HAP-1 (cell line): ENCODE measurements around the gene METTL9.
"Not testable (repeated sequence)": the region's sequence is repeated elsewhere in the genome, so short reads cannot be mapped to it uniquely, and the experiment has no call there.

ENCODE experiments used
- DNase-seq, 2 experiments: peaks; one replicate each; pipeline ENCODE4 v3.0.0-alpha.2; 2016 to 2020; ENCODE audit warnings: low spot score in 2 of 2
- H3K27me3 ChIP-seq: fragments of 250-450 bp; sonication (Bioruptor Pico); 2 replicates; pipeline ENCODE4 v1.5.1; 2020; ENCODE audit warnings: low read depth, mild to moderate bottlenecking, moderate library complexity
- H3K36me3 ChIP-seq: fragments of 250-450 bp; sonication (Bioruptor Pico); replicated peaks from 2 replicates; pipeline ENCODE4 v1.5.1; 2020; ENCODE audit warnings: mild to moderate bottlenecking
- H3K4me1 ChIP-seq: fragments of 250-450 bp; sonication (Bioruptor Pico); 2 replicates; pipeline ENCODE4 v1.5.1; 2020; ENCODE audit warnings: mild to moderate bottlenecking
- H3K4me3 ChIP-seq: fragments of 250-450 bp; sonication (Bioruptor Pico); 2 replicates; pipeline ENCODE4 v1.5.1; 2020; ENCODE audit warnings: mild to moderate bottlenecking, moderate library complexity
- H3K9me3 ChIP-seq: fragments of 250-450 bp; sonication (Bioruptor Pico); 2 replicates; pipeline ENCODE4 v1.5.1; 2020; ENCODE audit warnings: mild to moderate bottlenecking, moderate library complexity
- in situ Hi-C: fragments of 300-500 bp; cut with MboI; formaldehyde crosslinking; loops from 3 replicates; pipeline ENCODE4 v1.14.3; 2020; ENCODE audit warnings: low sequenced_read_pairs, inconsistent platforms, mixed read lengths

METTL9 gene

DNA sequence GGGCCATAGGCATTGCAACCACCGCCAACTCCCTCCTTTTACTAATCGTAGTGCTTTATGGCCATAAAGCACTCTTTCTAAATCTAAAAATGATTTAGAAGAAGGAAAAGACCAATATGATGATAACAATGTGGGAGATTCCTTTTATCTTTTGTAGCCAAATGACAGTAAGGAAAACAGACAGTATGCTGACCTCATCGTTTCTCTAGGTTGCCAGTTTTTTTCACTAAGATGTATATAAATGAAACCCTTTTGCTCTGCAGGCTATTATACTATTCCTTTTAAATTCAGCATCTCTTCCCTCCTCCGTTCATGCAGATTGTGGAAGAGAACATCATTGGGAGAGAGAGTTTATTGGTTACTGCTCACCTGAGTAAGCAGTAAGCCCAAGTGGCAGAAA is 89.7 kb downstream of the METTL9 start:
- in situ Hi-C loops: no loop called here
- H3K27me3 ChIP-seq: no peaks in the 10 kb centered on the region
- H3K4me1 ChIP-seq: no peaks in the 10 kb centered on the region

DNA sequence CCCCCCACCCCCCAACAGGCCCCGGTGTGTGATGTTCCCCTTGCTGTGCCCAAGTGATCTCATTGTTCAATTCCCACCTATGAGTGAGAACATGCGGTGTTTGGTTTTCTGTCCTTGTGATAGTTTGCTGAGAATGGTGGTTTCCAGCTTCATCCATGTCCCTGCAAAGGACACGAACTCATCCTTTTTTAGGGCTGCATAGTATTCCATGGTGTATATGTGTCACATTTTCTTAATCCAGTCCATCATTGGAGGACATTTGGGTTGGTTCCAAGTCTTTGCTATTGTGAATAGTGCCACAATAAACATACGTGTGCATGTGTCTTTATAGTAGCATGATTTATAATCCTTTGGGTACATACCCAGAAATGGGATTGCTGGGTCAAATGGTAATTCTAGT is 91.6 kb downstream of the METTL9 start:
- H3K27me3 ChIP-seq, DNase-seq, H3K4me3 ChIP-seq, H3K4me1 ChIP-seq, in situ Hi-C loops, H3K36me3 ChIP-seq, H3K9me3 ChIP-seq: not testable (repeated sequence)

More for the DNA sequence above, 89.7 kb downstream of the METTL9 start:
- H3K36me3 ChIP-seq: no peaks in the 10 kb centered on the region
- DNase-seq: no peak
- H3K4me3 ChIP-seq: no peak overlapping the region
- H3K9me3 ChIP-seq: no peaks in the 10 kb centered on the region

DNA sequence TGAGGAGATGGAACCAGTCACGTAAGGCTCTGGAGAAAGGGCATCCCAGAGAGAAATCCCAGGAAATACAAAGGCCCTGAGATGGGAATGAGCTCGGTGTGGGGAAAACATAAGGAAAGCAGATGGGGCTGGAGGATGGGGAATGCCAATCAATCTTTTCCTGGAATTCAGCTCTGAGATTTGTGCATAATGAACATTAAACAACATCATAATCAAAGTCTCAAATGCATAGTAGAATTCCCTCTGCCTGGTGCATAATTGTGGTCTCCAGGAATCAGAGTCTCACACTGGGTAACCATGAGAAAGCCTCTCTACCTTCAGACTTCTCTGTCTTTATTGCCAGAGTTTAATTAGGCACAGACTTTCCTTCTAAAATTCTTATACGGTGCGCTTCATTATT is 95.2 kb downstream of the METTL9 start:
- in situ Hi-C loops: no loop called here
- no peak for DNase-seq
- Histone ChIP-seq H3K27me3 (peaks cover 3% of the 10 kb centered on the region; the same call in 1 of the 2 replicates), H3K4me3 (no peak overlapping the region), H3K36me3 (no peaks in the 10 kb centered on the region), H3K9me3 (no peaks in the 10 kb centered on the region), H3K4me1 (no peaks in the 10 kb centered on the region)

DNA sequence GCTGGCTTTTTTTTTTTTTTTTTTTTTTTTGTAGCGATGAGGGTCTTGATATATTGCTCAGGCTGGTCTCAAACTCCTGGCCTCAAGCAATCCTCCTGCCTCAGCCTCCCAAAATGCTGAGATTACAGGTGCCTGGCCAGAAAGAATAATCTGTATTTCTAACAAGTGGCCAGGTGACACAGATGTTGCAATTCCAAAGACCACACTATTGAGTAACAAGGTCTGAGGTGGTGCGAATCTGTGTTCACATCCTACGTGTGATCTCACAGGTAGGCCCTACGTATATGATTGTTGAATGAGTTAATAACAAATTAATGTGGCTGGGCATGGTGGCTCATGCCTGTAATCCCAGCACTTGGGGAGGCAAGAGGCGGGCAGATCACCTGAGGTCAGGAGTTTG is 97.7 kb downstream of the METTL9 start:
- no peaks in the 10 kb centered on the region for H3K36me3 ChIP-seq
- in situ Hi-C loops: no loop called here
- DNase-seq: no peak
- no peaks in the 10 kb centered on the region for H3K9me3 ChIP-seq
- no peak overlapping the region for H3K4me3 ChIP-seq
- peaks cover 3% of the 10 kb centered on the region; the same call in 1 of the 2 replicates for H3K27me3 ChIP-seq
- H3K4me1 ChIP-seq: no peaks in the 10 kb centered on the region

DNA sequence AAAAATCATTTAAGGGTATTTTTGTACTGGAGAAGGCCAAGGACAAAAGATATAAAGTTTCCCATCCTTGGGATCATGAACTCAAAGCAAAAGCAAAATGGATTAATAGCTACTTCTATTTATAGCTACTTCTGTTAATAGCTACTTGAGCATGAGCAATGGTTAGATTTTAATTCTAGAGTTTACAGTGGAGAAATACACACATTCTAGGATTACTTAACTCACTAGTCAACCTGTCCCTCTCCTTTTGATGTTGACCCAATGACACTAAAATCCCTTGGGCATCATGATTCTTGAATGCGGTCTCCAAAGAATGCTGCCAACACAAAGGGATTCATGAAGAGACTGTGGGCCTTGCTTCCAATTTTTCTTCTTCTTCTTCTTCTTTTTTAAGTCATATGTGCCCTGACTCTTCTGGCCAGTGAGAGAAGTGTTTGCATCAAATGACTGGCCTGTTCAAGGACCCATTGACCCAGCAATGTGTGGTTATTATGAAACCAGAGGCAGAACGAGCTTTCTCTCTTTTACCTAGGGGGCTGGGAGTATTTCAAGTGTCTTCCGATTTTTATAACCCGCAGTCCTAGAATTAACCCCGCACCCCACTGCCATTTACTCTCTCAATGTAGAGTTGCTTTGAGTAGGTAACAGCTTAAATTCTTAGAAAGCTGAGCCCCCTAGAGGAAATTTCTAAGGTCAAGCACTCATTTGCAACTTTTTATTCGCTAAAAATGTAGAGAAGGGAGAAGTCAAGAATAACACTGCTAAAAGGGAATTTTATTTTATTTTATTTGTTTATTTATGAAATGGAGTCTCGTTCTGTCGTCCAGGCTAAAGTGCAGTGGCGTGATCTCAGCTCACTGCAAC is 99.0 kb downstream of the METTL9 start:
- Histone ChIP-seq H3K9me3 (no peaks in the 10 kb centered on the region), H3K4me1 (no peaks in the 10 kb centered on the region), H3K36me3 (no peaks in the 10 kb centered on the region), H3K4me3 (no peak overlapping the region), H3K27me3 (peaks cover 3% of the 10 kb centered on the region; the same call in 1 of the 2 replicates)
- no peak for DNase-seq
- in situ Hi-C loops: no loop called here

DNA sequence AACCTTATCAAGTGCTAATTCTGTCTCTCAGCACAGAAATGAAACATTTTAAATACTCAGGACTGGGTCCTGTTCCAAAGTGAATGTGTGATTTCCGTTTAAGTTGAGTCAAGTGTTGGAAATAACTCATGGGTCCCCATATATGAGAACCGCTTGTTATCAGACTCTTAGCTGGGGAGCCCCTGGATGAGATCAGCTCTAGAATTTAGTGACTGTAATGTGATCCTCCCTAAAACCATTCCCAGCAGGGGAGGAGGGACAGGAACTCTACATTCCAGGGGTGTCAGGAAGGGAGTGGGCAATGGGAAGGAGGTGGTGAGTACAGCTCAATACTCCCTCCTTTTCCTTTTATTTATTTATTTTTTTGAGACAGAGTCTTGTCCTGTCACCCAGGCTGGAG is 101.9 kb downstream of the METTL9 start:
- H3K36me3 ChIP-seq: no peaks in the 10 kb centered on the region
- H3K27me3 ChIP-seq: peaks cover 3% of the 10 kb centered on the region; the same call in 1 of the 2 replicates
- in situ Hi-C loops: no loop called here
- no peaks in the 10 kb centered on the region for H3K4me1 ChIP-seq
- H3K9me3 ChIP-seq: no peaks in the 10 kb centered on the region
- no peak overlapping the region for H3K4me3 ChIP-seq
- no peak for DNase-seq

DNA sequence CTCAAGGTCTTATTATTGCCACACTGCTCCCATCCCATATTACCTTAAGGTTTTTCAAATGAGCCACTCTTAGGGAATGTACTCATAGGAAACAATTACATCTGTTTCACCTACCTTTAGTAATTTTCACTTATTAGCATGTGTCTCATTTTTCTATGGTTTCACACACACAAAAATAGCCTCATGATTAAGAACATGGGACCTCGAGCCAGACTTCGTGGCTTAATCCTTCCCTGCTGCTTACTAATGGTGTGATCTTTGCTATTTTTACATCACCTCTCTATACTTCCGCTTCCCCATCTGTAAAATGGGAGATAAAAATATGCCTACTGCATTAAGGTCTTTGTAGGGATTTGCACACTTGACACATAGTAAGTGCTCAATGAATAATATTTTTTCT is 102.9 kb downstream of the METTL9 start:
- Histone ChIP-seq H3K4me1 (no peaks in the 10 kb centered on the region), H3K4me3 (no peak overlapping the region), H3K9me3 (no peaks in the 10 kb centered on the region), H3K36me3 (no peaks in the 10 kb centered on the region), H3K27me3 (peaks cover 3% of the 10 kb centered on the region; the same call in 1 of the 2 replicates)
- in situ Hi-C loops: no loop called here
- DNase-seq: no peak

DNA sequence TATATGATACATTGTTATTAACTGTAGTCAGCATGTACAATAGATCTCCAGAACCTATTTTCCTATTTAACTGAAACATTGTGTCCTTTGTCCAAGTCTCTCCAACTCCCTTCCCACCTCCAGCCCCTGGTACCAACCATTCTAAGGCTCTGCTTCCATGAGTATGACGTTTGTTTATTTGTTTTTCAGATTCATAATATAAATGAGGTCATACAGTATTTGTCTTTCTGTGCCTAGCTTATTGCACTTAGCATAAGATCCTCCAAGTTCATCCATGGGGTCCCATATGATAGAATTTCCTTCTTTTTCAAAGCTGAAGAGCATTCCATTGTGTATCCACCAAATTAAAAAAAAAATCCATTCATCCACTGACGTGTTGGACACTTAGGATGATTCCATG is 103.8 kb downstream of the METTL9 start:
- in situ Hi-C loops: no loop called here
- Histone ChIP-seq H3K9me3 (no peaks in the 10 kb centered on the region), H3K4me3 (no peak overlapping the region), H3K27me3 (no peaks in the 10 kb centered on the region), H3K4me1 (no peaks in the 10 kb centered on the region), H3K36me3 (no peaks in the 10 kb centered on the region)
- no peak for DNase-seq

DNA sequence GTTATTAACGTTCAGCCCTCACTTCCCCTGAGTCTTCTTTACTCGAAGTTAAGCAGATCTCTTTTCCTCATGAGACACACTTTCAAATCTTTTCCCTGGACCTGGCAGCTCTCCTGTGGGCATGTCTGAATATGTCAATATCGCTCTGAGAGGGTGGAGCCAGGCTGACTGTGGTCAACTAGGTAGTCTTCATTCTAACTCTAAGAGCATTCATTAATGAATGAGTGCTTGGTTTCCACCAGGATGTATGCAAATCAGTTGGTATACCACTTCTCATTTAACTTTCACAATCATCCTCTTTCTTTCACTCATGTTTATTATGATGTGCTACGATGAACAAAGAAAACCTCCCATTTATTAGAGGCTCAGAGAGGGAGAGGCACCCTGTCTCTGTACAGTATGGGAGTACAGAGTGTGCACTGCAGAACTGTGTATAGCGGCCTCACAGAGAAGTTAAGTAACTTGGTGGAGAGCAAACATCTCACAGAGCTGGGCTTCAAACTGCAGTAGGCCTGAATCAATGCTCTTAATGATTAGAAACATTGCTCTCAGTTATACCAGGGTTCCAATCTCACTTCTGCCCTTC is 104.3 kb downstream of the METTL9 start:
- no peaks in the 10 kb centered on the region for H3K27me3 ChIP-seq
- no peak for DNase-seq
- no peaks in the 10 kb centered on the region for H3K36me3 ChIP-seq
- H3K4me1 ChIP-seq: no peaks in the 10 kb centered on the region; the same call in 1 of the 2 replicates
- in situ Hi-C loops: no loop called here
- no peaks in the 10 kb centered on the region for H3K9me3 ChIP-seq
- H3K4me3 ChIP-seq: no peak overlapping the region

DNA sequence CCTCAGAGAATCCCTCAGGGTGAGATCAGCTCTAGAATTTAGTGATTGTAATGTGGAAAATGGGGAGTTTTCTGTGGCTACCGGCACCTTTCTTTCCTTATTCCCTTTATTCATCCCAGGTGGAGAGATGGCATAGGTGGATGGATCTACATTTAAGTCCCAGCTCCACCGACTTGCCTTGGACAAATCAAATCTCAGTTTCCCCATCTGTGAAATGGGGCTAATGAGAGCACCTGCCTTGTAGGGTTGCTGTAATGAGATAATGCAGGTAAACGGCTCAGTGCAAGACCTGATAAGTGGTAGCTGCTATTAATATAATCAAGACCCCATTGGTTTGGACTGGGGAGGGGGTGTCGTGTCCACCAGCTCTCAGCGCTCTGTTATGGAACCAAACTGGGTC is 104.9 kb downstream of the METTL9 start:
- H3K27me3 ChIP-seq: no peaks in the 10 kb centered on the region
- DNase-seq: no peak
- no peaks in the 10 kb centered on the region for H3K9me3 ChIP-seq
- no peaks in the 10 kb centered on the region; the same call in 1 of the 2 replicates for H3K4me1 ChIP-seq
- in situ Hi-C loops: no loop called here
- H3K4me3 ChIP-seq: no peak overlapping the region
- H3K36me3 ChIP-seq: no peaks in the 10 kb centered on the region

DNA sequence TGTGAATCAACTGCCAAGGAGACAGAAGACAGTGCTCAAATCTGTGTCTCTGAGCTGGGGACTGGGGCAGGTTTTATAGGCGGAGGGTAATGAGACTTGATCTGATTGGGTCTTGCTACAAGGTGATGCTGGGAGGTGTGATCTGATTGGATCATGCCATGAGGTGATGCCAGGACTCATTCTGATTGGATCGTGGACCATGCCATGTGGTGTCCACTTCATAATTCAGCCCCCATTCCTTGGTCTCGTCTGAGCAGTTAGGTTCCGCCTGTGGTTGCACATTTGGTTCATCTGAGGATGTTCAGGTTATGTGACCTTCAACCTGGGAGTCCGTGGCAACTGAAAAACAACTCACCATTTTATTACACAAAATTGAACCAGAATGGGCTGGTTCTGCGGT is 105.4 kb downstream of the METTL9 start:
- H3K4me3 ChIP-seq: no peak overlapping the region
- H3K9me3 ChIP-seq: no peaks in the 10 kb centered on the region
- in situ Hi-C loops: no loop called here
- no peaks in the 10 kb centered on the region for H3K27me3 ChIP-seq
- no peak for DNase-seq
- no peaks in the 10 kb centered on the region; the same call in 1 of the 2 replicates for H3K4me1 ChIP-seq
- no peaks in the 10 kb centered on the region for H3K36me3 ChIP-seq
